NCI-H2107 treated with DMSO at 0.1 percent for 48 hours (cell line): ENCODE data around the gene MRPL42.
"Not testable (repeated sequence)": the region's sequence is repeated elsewhere in the genome, so short reads cannot be mapped to it uniquely, and the experiment has no call there.

Source experiments
- DNase-seq: peaks from one replicate; lab custom pipeline; 2025; ENCODE audit not compliant: unreplicated experiment; lab: John Stamatoyannopoulos, UW

Gene MRPL42

GRCh38 chr12:93497456-93497855 is 30.1 kb downstream of the MRPL42 start:
- no peak for DNase-seq

GRCh38 chr12:93498813-93499212 is 31.5 kb downstream of the MRPL42 start:
- DNase-seq: not testable (repeated sequence)

GRCh38 chr12:93500201-93500600 is 32.9 kb downstream of the MRPL42 start:
- DNase-seq: no peak

- DNase-seq: no peak
Measured at GRCh38 chr12:93500667-93501066, 33.4 kb downstream of the MRPL42 start.

GRCh38 chr12:93502802-93503623 is 35.7 kb downstream of the MRPL42 start:
- peak; percentile 10 for DNase-seq

- no peak for DNase-seq
Measured at GRCh38 chr12:93507165-93507564, 39.9 kb downstream of the MRPL42 start.

GRCh38 chr12:93509506-93509905 is 42.2 kb downstream of the MRPL42 start:
- DNase-seq: no peak

GRCh38 chr12:93514853-93515252 is 47.5 kb downstream of the MRPL42 start:
- DNase-seq: no peak

- no peak for DNase-seq
Measured at GRCh38 chr12:93518725-93519124, 51.4 kb downstream of the MRPL42 start.

GRCh38 chr12:93519859-93520258 is 52.5 kb downstream of the MRPL42 start:
- DNase-seq: no peak

GRCh38 chr12:93520454-93520853 is 53.1 kb downstream of the MRPL42 start:
- DNase-seq: no peak

- no peak for DNase-seq
Measured at GRCh38 chr12:93521225-93522080, 54.1 kb downstream of the MRPL42 start.

- no peak for DNase-seq
Measured at GRCh38 chr12:93524386-93525133, 57.2 kb downstream of the MRPL42 start.

GRCh38 chr12:93526786-93527428 is 59.6 kb downstream of the MRPL42 start:
- no peak for DNase-seq

- no peak for DNase-seq
Measured at GRCh38 chr12:93530358-93530757, 63.0 kb downstream of the MRPL42 start.

- DNase-seq: no peak
Measured at GRCh38 chr12:93533310-93533709, 66.0 kb downstream of the MRPL42 start.

GRCh38 chr12:93536111-93536765 is 68.9 kb downstream of the MRPL42 start:
- no peak for DNase-seq

- no peak for DNase-seq
Measured at GRCh38 chr12:93536766-93537488, 69.6 kb downstream of the MRPL42 start.

- DNase-seq: no peak
Measured at GRCh38 chr12:93537769-93538168, 70.5 kb downstream of the MRPL42 start.

GRCh38 chr12:93539821-93540220 is 72.5 kb downstream of the MRPL42 start:
- DNase-seq: no peak
